NCI-H526 (cell line): ENCODE measurements around the gene NIT1.
"Not testable (repeated sequence)": the region's sequence is repeated elsewhere in the genome, so short reads cannot be mapped to it uniquely, and the experiment has no call there.

ENCODE experiments used
- DNase-seq, 2 experiments: peaks; one replicate each; lab custom pipeline; 2025; lab: John Stamatoyannopoulos, UW

NIT1 gene

GRCh38 chr1:161115132-161115711 lies 2.7 kb upstream of the NIT1 start:
- no peak for DNase-seq

GRCh38 chr1:161115961-161116360 lies 1.9 kb upstream of the NIT1 start:
- DNase-seq: not testable (repeated sequence)

GRCh38 chr1:161119092-161119903 lies 1.4 kb downstream of the NIT1 start:
- peak; percentile 27 to 48 for DNase-seq

GRCh38 chr1:161121042-161121650 lies 3.2 kb downstream of the NIT1 start:
- DNase-seq: no peak

GRCh38 chr1:161121834-161122233 lies 3.9 kb downstream of the NIT1 start:
- DNase-seq: no peak

GRCh38 chr1:161122967-161123366 lies 5.1 kb downstream of the NIT1 start:
- no peak for DNase-seq

GRCh38 chr1:161127649-161128048 lies 9.7 kb downstream of the NIT1 start:
- DNase-seq: no peak

GRCh38 chr1:161128591-161129420 lies 10.9 kb downstream of the NIT1 start:
- DNase-seq: no peak

- DNase-seq: no peak
Observed at GRCh38 chr1:161130266-161130665, 12.4 kb downstream of the NIT1 start.

GRCh38 chr1:161131523-161132409 lies 13.9 kb downstream of the NIT1 start:
- DNase-seq: peak in 1 of 2 experiments; percentile 43

GRCh38 chr1:161132410-161133219 lies 14.7 kb downstream of the NIT1 start, which contains the start of gene DEDD:
Gene DEDD (minus strand): TSS chr1:161132667. CDS start chr1:161124462, 8,205 bp downstream.
- peak; percentile 98 to 99 for DNase-seq

- DNase-seq: peak in 1 of 2 experiments; percentile 67
Observed at GRCh38 chr1:161133220-161133740, 15.4 kb downstream of the NIT1 start.

- DNase-seq: no peak
Observed at GRCh38 chr1:161137881-161138280, 20.0 kb downstream of the NIT1 start.

GRCh38 chr1:161138431-161138830 lies 20.5 kb downstream of the NIT1 start:
- DNase-seq: no peak

GRCh38 chr1:161139766-161140165 lies 21.9 kb downstream of the NIT1 start:
- DNase-seq: peak; percentile 37 to 77

GRCh38 chr1:161140755-161141400 lies 23.0 kb downstream of the NIT1 start:
- no peak for DNase-seq

- DNase-seq: no peak
Observed at GRCh38 chr1:161145832-161146231, 27.9 kb downstream of the NIT1 start.

GRCh38 chr1:161153176-161153575 lies 35.3 kb downstream of the NIT1 start:
- no peak for DNase-seq

GRCh38 chr1:161153682-161154337 lies 35.9 kb downstream of the NIT1 start, which contains the start of gene UFC1:
Gene UFC1 (plus strand): TSS chr1:161153978. CDS start chr1:161153998, 20 bp downstream.
- peak; percentile 97 for DNase-seq
